Ovary (tissue), 1 donor: ENCODE measurements around the gene MAP3K21.

Experiments
- EP300 ChIP-seq: sonication (generic); formaldehyde crosslinking; IDR thresholded peaks from one replicate; pipeline ENCODE4 v1.6.1; 2017; ENCODE audit warnings: antibody characterized with exemption
- POLR2A ChIP-seq: fragments of 450-650 bp; IDR thresholded peaks from one replicate; pipeline ENCODE4 v1.6.1; 2017; ENCODE audit warnings: antibody characterized with exemption, mild to moderate bottlenecking, moderate library complexity

- TF ChIP-seq POLR2A: no peak
- no peak for TF ChIP-seq EP300
Observed at GRCh38 chr1:233431753-233432403, 104.4 kb downstream of the MAP3K21 start.
